DND-41 (cell line): ENCODE results near the gene ACOX3.

Experiments
- EZH2 ChIP-seq: IDR thresholded peaks from 3 replicates; pipeline ENCODE4 v1.6.1; 2012; ENCODE audit warnings: borderline replicate concordance, low read depth, mild to moderate bottlenecking, moderate library complexity, low read length, inconsistent platforms; ENCODE audit not compliant: severe bottlenecking
- TF ChIP-seq, protein P1 (sequence below): IDR thresholded peaks from 2 replicates; pipeline ENCODE4 v1.5.1; 2012; ENCODE audit warnings: borderline replicate concordance, low read length, moderate library complexity, mild to moderate bottlenecking; ENCODE audit not compliant: poor library complexity, severe bottlenecking; ENCODE audit errors: extremely low read depth

DNA sequence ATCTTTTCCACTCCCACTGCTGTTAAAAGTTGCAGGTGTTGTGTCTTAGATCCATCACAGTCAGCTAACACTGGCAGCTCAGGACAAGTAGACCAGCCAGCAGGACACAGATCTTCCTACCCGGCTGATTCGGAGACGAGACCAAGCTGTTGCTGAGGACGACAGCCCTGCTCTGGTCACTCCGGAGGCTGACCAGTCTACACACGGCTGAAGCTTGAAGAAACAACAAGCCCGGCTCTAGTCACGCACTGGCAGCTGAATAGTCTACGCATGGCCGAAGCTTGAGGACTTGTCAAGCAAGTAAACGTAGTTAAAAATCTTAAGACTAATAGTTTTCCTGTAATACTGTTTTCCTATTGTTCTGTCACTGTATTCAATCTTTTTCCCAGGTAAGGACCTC lies 1.8 kb downstream of the ACOX3 start:
- no peak for TF ChIP-seq EZH2
- TF ChIP-seq, protein P1, sequence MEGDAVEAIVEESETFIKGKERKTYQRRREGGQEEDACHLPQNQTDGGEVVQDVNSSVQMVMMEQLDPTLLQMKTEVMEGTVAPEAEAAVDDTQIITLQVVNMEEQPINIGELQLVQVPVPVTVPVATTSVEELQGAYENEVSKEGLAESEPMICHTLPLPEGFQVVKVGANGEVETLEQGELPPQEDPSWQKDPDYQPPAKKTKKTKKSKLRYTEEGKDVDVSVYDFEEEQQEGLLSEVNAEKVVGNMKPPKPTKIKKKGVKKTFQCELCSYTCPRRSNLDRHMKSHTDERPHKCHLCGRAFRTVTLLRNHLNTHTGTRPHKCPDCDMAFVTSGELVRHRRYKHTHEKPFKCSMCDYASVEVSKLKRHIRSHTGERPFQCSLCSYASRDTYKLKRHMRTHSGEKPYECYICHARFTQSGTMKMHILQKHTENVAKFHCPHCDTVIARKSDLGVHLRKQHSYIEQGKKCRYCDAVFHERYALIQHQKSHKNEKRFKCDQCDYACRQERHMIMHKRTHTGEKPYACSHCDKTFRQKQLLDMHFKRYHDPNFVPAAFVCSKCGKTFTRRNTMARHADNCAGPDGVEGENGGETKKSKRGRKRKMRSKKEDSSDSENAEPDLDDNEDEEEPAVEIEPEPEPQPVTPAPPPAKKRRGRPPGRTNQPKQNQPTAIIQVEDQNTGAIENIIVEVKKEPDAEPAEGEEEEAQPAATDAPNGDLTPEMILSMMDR = no peak
